ENCODE results near the gene KIAA1755.
A peak's percentile ranks its signal among the peaks of the same experiment; 100 is the strongest.

KIAA1755 gene

GRCh38 chr20:38242848-38243708, 17.5 kb downstream of the KIAA1755 start:
- Histone ChIP-seq H2AFZ (ENCODE audit: low read length) (no peak overlapping the region), H3K27me3 (ENCODE audit: insufficient read depth, low read length, poor library complexity, severe bottlenecking) (no peaks in the 10 kb centered on the region), H3K9me3 (ENCODE audit: insufficient read depth, low read depth, low read length) (peaks cover 32% of the 10 kb centered on the region; the same call in 1 of the 2 replicates), H3K9ac (ENCODE audit: low read depth, low read length, poor library complexity, severe bottlenecking) (no peak overlapping the region), H3K4me3 (ENCODE audit: low read length, poor library complexity, severe bottlenecking) (no peak overlapping the region), H3K36me3 (ENCODE audit: insufficient read depth, low read length) (no peaks in the 10 kb centered on the region), H3K4me1 (ENCODE audit: insufficient read depth, low read length, poor library complexity, severe bottlenecking) (no peaks in the 10 kb centered on the region), H3K9me2 (replicated peaks; ENCODE audit: low read depth, low read length) (no peaks in the 10 kb centered on the region), H3K4me2 (ENCODE audit: low read depth, low read length, poor library complexity, severe bottlenecking) (no peak overlapping the region), H3F3A (ENCODE audit: low read depth) (no peaks in the 10 kb centered on the region), H3K79me2 (ENCODE audit: insufficient read depth, low read length) (no peaks in the 10 kb centered on the region), H4K20me1 (ENCODE audit: insufficient read depth, low read length, poor library complexity, severe bottlenecking) (no peaks in the 10 kb centered on the region)
- TF ChIP-seq EZH2phosphoT487 (IDR thresholded peaks at IDR 0.05; ENCODE audit: borderline replicate concordance) (no peak), CTCF (conservative IDR thresholded peaks at IDR 0.05; ENCODE audit: low read length) (peak; percentile 82)

- TF ChIP-seq EZH2phosphoT487 (IDR thresholded peaks at IDR 0.05; ENCODE audit: borderline replicate concordance): no peak
- TF ChIP-seq CTCF (conservative IDR thresholded peaks at IDR 0.05; ENCODE audit: low read length): no peak
- H2AFZ ChIP-seq (ENCODE audit: low read length): no peak overlapping the region
- no peaks in the 10 kb centered on the region for H3F3A ChIP-seq (ENCODE audit: low read depth)
Measured at GRCh38 chr20:38241201-38241600, 19.3 kb downstream of the KIAA1755 start.

GRCh38 chr20:38239441-38239840, 21.1 kb downstream of the KIAA1755 start:
- no peak overlapping the region for H3K4me3 ChIP-seq (ENCODE audit: low read length, poor library complexity, severe bottlenecking)

More at GRCh38 chr20:38241201-38241600, 19.3 kb downstream of the KIAA1755 start:
- H3K9me2 ChIP-seq (replicated peaks; ENCODE audit: low read depth, low read length): no peaks in the 10 kb centered on the region
- no peaks in the 10 kb centered on the region for H4K20me1 ChIP-seq (ENCODE audit: insufficient read depth, low read length, poor library complexity, severe bottlenecking)
- H3K4me2 ChIP-seq (ENCODE audit: low read depth, low read length, poor library complexity, severe bottlenecking): no peak overlapping the region
- H3K27me3 ChIP-seq (ENCODE audit: insufficient read depth, low read length, poor library complexity, severe bottlenecking): no peaks in the 10 kb centered on the region
- no peaks in the 10 kb centered on the region for H3K4me1 ChIP-seq (ENCODE audit: insufficient read depth, low read length, poor library complexity, severe bottlenecking)
- peaks cover 26% of the 10 kb centered on the region; the same call in 1 of the 2 replicates for H3K9me3 ChIP-seq (ENCODE audit: insufficient read depth, low read depth, low read length)
- H3K4me3 ChIP-seq (ENCODE audit: low read length, poor library complexity, severe bottlenecking): no peak overlapping the region
- H3K79me2 ChIP-seq (ENCODE audit: insufficient read depth, low read length): no peaks in the 10 kb centered on the region
- no peaks in the 10 kb centered on the region for H3K36me3 ChIP-seq (ENCODE audit: insufficient read depth, low read length)
- H3K9ac ChIP-seq (ENCODE audit: low read depth, low read length, poor library complexity, severe bottlenecking): no peak overlapping the region

More at GRCh38 chr20:38239441-38239840, 21.1 kb downstream of the KIAA1755 start:
- Histone ChIP-seq H3K4me2 (ENCODE audit: low read depth, low read length, poor library complexity, severe bottlenecking) (no peak overlapping the region), H3K4me1 (ENCODE audit: insufficient read depth, low read length, poor library complexity, severe bottlenecking) (no peaks in the 10 kb centered on the region), H3K79me2 (ENCODE audit: insufficient read depth, low read length) (no peaks in the 10 kb centered on the region), H3F3A (ENCODE audit: low read depth) (no peaks in the 10 kb centered on the region), H3K9me2 (replicated peaks; ENCODE audit: low read depth, low read length) (no peaks in the 10 kb centered on the region), H3K9ac (ENCODE audit: low read depth, low read length, poor library complexity, severe bottlenecking) (no peak overlapping the region), H3K27me3 (ENCODE audit: insufficient read depth, low read length, poor library complexity, severe bottlenecking) (no peaks in the 10 kb centered on the region), H2AFZ (ENCODE audit: low read length) (no peak overlapping the region), H4K20me1 (ENCODE audit: insufficient read depth, low read length, poor library complexity, severe bottlenecking) (no peaks in the 10 kb centered on the region), H3K9me3 (ENCODE audit: insufficient read depth, low read depth, low read length) (peaks cover 26% of the 10 kb centered on the region; the same call in 1 of the 2 replicates), H3K36me3 (ENCODE audit: insufficient read depth, low read length) (no peaks in the 10 kb centered on the region)
- TF ChIP-seq CTCF (conservative IDR thresholded peaks at IDR 0.05; ENCODE audit: low read length): no peak
- no peak for TF ChIP-seq EZH2phosphoT487 (IDR thresholded peaks at IDR 0.05; ENCODE audit: borderline replicate concordance)
